Measurements from ENCODE around the gene FBXL14. TPM values are rescaled to one million over a fixed set of nuclear protein-coding genes. Genes with fewer than 3 reads are reported as not detected.

Gene FBXL14
- total RNA-seq, 1 experiment from 2014 or later, result 43.5 TPM

DNA sequence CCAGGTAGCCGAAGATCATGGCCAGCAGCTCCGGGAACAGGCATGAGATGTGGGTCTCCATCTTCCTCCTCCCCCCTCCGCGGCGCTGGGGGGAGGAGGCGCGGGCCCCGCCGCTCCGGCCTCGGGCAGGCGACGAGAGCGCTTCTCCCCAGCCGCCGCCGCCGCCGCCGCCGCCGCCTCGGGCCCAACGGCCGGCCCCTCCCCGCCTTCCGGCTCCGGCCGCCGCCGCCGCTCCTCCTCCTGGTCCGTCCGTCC lies 448 bp downstream of the FBXL14 start:
- DNase-seq (ENCODE audit: low spot score), result peak; percentile 59

- DNase-seq (ENCODE audit: low spot score), result peak; percentile 65
These were observed 991 bp downstream of the FBXL14 start for GRCh38 chr12:1593174-1594005.

DNA sequence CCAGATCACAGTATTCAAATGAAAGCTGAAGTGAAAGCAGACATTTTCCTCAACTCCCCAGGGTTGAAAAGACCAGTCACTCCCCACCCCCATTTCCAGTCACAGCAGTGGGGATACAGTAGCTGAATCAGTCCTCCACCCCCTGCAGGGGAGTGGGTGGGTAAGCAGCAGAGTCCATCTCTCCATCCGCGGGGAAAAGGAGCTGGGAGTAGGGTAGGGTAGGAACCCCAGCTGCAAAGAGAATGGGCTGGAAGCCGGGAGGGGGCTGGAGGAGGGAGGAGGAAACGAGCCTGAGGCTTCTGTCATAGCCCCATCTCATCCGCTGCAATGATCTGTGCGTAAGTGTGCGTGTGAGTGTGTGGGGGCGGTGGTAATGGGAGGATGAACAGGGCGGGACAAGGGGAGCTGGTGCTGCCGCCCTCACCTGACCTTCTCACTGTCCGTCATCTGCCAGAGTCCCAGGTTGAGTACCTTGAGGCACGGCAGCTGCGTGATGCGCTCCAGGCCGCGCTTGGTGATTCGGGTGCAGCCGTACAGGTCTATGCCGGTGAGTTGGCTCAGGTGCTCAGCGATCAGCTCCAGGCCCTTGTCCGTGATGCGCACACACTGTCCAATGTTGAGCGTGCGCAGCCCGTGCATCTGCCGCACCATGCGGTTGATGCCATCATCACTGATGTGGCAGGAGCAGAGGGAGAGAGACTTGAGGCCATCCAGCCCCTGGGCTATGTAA lies 1.8 kb downstream of the FBXL14 start:
- peak; percentile 51 for DNase-seq (ENCODE audit: low spot score)

DNA sequence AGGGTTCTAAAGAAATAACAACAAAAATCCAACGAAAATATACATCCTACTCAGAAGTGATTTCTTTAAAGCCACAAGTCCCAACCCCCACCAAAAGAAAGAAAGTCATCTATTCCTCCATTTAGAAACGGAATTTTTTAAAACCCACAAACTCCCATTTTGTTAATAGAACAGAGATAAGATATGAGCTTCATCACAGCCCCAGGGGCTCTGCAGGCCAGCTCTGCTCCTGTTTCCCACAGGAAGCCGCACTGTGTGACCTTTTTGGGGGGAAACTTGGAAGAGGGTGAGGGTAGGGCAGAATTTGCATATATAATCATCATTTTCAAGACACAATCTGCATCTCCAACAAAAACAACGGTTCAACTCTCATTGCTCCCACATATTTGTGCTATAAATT lies 2.8 kb downstream of the FBXL14 start:
- no peak for DNase-seq (ENCODE audit: low spot score)

DNA sequence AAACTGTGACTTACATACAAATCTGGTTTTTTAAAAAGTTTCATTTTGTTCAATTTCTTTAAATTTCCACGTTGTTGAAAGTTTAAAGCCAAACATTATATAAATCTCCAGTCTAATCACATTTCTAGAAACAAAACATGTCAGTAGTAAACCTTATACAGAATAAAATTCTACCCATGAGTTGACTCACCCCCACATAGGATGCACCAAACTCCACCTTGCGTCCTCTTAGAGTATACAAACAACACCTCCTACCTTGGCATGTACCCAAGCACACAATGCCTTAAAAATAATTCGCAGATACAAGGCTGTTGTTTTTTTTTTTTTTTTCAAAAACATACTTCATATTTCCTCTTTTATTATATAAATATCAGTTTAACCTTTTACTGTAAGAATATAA lies 3.3 kb downstream of the FBXL14 start:
- DNase-seq (ENCODE audit: low spot score), result no peak

DNA sequence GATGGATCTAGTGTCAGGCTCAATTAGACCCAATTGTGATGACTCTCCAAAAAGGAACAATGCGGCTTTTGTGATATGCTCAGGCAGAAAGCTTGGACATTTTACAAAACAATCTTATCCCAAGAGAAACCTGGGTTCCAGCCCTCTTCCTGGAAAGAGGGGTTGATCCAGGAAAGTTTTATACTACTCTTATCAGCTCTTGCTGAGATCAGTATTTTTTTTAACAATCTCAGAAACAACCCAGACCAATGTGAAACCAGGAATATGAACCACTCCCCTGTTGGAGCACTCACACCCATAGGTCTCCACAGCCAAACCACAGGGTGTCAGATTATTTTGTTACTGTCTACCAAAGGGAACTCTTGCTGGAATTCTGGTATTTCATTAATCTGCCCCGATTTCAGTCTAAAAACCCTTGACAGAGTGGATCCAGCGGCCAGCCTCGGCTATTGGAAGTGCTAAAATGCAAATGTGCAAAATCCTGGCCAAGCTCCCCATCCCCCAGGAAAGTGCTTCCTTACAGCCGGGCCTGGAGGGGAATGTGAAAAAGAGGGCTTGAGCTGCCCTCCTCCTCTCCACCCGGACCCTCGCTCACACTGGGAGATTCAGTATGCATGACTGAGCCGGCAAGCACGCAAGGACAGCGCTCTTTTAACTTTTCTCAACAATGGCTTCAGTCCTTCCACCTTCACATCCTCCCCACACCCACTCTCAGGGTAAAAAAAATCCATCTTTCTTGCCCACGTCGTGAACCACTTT lies 4.0 kb downstream of the FBXL14 start:
- DNase-seq (ENCODE audit: low spot score), result no peak

GRCh38 chr12:1588575-1588947 lies 5.8 kb downstream of the FBXL14 start:
- no peak for DNase-seq (ENCODE audit: low spot score)

GRCh38 chr12:1587927-1588574 lies 6.3 kb downstream of the FBXL14 start:
- no peak for DNase-seq (ENCODE audit: low spot score)

DNA sequence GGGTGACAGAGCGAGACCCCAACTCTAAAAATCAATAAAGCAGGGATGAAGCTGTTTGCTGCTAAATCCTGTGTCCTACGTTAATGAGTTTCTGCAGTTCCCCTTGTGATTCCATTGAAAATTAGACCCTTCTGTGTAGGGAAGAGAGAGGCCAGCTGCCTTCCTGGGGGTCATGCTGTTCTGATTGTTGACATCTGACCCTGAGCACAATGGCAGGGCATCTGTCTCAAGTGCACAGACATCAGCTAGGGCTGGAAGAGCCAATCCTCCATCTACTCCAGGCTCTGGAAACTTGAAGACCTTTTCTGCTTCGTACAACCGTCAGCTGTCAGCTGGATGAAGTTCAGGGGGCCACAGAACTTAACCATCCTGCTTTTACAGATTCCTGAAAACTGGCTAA lies 10.1 kb downstream of the FBXL14 start:
- DNase-seq (ENCODE audit: low spot score), result no peak

DNA sequence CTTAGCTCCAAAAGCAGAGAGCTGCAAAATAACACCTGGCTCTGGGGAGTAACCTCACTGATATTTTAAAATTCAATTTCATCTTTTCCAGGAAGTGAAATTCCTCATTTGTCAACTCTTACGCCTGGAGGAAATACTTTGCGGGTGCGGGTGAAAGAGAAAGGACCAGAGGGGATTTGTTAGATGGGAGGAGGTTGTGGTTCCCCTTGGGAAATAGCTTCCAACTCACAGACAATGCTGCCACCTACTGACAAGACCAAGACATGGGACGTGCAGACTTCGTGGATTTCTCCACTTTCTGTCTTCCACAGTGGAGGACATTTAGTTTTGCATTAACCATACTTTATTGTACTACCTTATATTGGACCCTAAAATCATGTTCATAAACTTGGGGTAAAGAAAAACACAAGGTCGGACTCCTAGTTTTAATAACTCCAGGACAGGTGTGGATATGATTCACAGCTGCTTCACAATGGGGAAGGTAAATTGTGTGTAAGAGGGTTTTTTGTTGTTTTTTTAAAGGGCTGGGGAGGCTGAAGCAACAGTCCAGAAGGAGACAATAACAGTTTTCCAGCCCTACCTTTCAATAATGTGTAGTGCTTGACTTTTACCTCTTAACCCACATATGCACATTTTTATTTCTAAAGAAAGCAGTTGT lies 10.8 kb downstream of the FBXL14 start:
- peak; percentile 89 for DNase-seq (ENCODE audit: low spot score)

- no peak for DNase-seq (ENCODE audit: low spot score)
These were observed 11.7 kb downstream of the FBXL14 start for GRCh38 chr12:1582709-1583050.

DNA sequence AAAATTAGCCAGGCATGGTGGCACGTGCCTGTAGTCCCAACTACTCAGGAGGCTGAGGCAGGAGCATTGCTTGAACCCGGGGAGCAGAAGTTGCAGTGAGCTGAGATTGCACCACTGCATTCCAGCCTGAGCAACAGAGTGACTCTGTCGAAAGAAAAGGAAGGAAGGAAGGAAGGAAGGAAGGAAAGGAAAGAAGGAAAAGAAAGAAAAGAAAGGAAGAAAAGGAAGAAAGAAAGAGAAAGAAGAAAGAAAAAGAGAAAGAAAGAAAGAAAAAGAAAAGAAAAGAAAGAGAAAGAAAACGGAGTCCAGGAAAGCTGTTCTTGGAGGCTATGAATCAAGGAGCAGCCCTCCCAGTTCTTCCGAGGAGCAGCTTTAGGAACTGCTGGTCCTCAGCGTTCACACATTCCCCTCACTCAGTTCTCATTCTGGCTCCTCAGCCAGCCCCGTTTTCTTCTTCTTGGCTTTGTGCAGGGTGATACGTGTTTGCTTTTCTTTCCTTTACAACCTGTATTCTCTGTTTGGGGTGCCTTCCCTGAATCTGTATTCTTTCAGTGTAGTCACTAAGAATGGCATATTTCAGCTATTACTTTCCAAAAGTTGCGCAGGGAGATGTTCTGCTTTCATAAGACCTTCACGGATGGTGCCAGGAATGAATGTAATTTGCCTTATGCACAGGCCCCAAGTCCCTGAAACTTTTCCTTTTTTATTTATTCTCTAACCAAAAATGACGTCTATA lies 12.2 kb downstream of the FBXL14 start:
- no peak for DNase-seq (ENCODE audit: low spot score)

- DNase-seq (ENCODE audit: low spot score), result no peak
These were observed 13.9 kb downstream of the FBXL14 start for GRCh38 chr12:1580526-1580925.

DNA sequence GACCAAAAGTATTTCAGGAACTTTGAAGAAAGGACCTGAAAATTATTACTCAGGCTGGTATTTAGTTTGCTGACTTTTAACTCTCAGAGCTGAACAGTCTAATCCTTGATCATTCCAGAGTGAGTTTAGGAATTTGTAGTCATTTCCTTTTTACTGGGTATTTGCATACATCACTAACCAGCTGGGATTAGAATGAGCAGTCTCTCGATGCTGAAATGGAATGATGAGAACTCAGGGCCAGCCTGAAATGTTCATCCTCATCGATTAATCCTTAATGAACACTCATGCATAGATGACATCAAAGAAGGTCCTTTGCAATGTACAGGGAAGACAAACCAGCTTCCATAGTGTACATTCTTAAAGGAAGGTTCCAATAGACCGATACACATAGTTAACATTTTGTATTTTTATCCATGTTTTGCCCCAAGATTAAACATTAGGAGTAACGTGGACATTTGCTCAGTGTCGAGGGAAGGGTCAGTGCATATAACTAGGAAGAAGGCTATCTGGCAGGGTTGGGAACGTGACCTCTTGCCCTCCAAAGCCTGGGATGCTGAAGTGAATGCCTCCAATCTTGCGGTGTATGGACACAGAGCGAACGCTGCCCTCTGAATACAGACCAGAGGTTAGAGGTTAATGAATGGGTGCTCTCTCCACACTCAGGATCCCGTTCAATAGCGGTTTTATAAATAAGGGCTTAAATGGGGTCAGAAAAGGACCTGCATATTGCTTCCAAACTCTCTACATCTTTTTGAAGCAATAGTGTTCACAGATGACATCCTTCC lies 14.5 kb downstream of the FBXL14 start:
- DNase-seq (ENCODE audit: low spot score), result no peak

DNA sequence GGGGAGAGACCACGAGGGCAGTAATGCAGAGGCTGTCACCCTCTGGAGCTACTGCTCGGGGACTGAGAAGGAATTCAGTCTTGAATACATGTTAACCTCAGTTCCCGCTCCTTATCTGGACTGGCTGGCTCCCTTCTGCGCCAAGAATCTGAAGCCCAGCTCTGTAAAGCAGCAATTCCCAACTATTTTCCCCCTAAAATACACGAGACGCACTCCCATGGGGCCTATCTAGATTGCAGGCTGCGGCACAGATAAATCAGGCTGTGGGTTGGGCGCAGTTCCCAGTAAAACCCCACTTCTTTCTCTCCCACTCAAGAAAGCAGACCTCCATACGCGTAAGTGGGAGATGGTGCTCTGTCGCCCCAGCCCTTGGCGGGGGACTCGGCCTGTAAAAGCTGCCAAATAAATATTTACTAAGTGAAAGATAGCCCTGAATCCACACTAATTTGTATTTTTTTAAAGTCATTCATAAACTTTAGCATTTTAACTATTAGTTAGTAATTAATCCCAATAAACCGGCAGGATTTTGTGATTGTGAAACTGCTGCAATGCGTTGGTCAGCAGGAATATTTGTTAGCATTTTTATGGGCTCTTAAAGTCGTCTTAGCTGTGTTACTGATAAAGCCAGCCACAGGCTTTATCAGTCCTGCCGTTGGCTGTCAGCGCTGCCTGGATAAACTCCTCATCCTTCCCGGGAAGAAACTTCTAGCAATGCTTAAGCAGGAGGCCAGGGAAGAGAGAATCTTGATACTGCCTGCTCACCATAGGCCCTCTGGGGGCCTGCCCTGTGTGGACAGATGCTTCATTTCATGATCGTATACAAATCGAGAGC lies 17.8 kb downstream of the FBXL14 start:
- DNase-seq (ENCODE audit: low spot score), result peak; percentile 67

- peak; percentile 41 for DNase-seq (ENCODE audit: low spot score)
These were observed 18.7 kb downstream of the FBXL14 start for GRCh38 chr12:1575408-1576401.

GRCh38 chr12:1574865-1575259 lies 19.5 kb downstream of the FBXL14 start:
- DNase-seq (ENCODE audit: low spot score), result no peak

Measured in HT-29 (cell line).